ENCODE results near the gene PHF21A.

- TF ChIP-seq POLR2AphosphoS5 (IDR thresholded peaks at IDR 0.05; ENCODE audit: borderline replicate concordance, low read depth, low read length) = no peak
- no peak for TF ChIP-seq EZH2 (IDR thresholded peaks at IDR 0.05)
These were observed 119.1 kb downstream of the PHF21A start for GRCh38 chr11:46002189-46002588.
